ENCODE results near the gene SHOC2. TPM values are rescaled to one million over a fixed set of nuclear protein-coding genes. Genes with fewer than 3 reads are reported as not detected.

Gene SHOC2
- total RNA-seq, 3 donors from 2014 or later = 68.5 to 90.7 (median 72.3) TPM

GRCh38 chr10:110977662-110978061, 58.3 kb downstream of the SHOC2 start:
- Histone ChIP-seq H3K4me3 (no peak overlapping the region), H3K36me3 (ENCODE audit: low read depth) (no peaks in the 10 kb centered on the region), H3K4me1 (ENCODE audit: low read depth) (no peaks in the 10 kb centered on the region), H3K9me3 (no peaks in the 10 kb centered on the region)
- DNase-seq = no peak
- no peak for ATAC-seq
- TF ChIP-seq CTCF (IDR thresholded peaks at IDR 0.05) = no peak
- intact Hi-C loops (cut with DNase I, micrococcal nuclease) = no loop called here

- H3K36me3 ChIP-seq (ENCODE audit: low read depth) = no peaks in the 10 kb centered on the region
- no peak overlapping the region for H3K4me3 ChIP-seq
- H3K4me1 ChIP-seq (ENCODE audit: low read depth) = no peaks in the 10 kb centered on the region
- ATAC-seq (no peak), DNase-seq (no peak)
- no peak for TF ChIP-seq CTCF (IDR thresholded peaks at IDR 0.05)
- intact Hi-C loops (cut with DNase I, micrococcal nuclease) = no loop called here
- no peaks in the 10 kb centered on the region for H3K9me3 ChIP-seq
These were observed 58.8 kb downstream of the SHOC2 start for GRCh38 chr10:110978204-110978603.

GRCh38 chr10:110979611-110980010, 60.2 kb downstream of the SHOC2 start:
- intact Hi-C loops (cut with DNase I, micrococcal nuclease) = no loop called here
- ATAC-seq = no peak

GRCh38 chr10:110980807-110981206, 61.4 kb downstream of the SHOC2 start:
- no peaks in the 10 kb centered on the region for H3K4me1 ChIP-seq (ENCODE audit: low read depth)
- no peak overlapping the region for H3K4me3 ChIP-seq
- no peak for TF ChIP-seq CTCF (IDR thresholded peaks at IDR 0.05)
- ATAC-seq (no peak), DNase-seq (no peak)
- H3K9me3 ChIP-seq = no peaks in the 10 kb centered on the region
- intact Hi-C loops (cut with DNase I, micrococcal nuclease) = no loop called here
- no peaks in the 10 kb centered on the region for H3K36me3 ChIP-seq (ENCODE audit: low read depth)

More at GRCh38 chr10:110979611-110980010, 60.2 kb downstream of the SHOC2 start:
- Histone ChIP-seq H3K36me3 (ENCODE audit: low read depth) (no peaks in the 10 kb centered on the region), H3K4me1 (ENCODE audit: low read depth) (no peaks in the 10 kb centered on the region), H3K9me3 (no peaks in the 10 kb centered on the region), H3K4me3 (no peak overlapping the region)
- DNase-seq = no peak
- TF ChIP-seq CTCF (IDR thresholded peaks at IDR 0.05) = no peak

GRCh38 chr10:110983466-110983865, 64.1 kb downstream of the SHOC2 start:
- Histone ChIP-seq H3K4me3 (no peak overlapping the region), H3K36me3 (ENCODE audit: low read depth) (no peaks in the 10 kb centered on the region), H3K9me3 (no peaks in the 10 kb centered on the region), H3K4me1 (ENCODE audit: low read depth) (no peaks in the 10 kb centered on the region)
- DNase-seq = no peak
- ATAC-seq = no peak
- no peak for TF ChIP-seq CTCF (IDR thresholded peaks at IDR 0.05)
- intact Hi-C loops (cut with DNase I, micrococcal nuclease) = no loop called here
